ENCODE results near the gene TBX5.

DNA sequence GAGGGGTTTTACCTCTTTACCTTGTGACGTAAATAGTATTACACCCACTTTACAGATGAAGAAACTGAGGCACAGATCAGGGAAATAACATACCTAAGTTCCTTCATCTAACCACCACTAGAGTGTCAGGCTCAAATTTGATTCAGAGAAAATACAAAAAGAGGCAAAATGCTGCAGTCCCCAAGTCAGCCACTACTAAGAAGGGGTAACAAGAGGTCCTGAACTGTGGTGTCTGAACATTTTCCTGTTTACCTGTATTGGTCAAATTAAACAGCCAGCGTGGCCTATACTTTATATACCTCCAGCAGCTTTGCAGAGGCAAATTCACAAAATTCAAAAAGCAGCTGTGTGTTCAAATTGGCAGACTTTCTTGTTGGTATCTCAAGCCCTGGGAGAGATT, 92.0 kb downstream of the TBX5 start:
- TF ChIP-seq POLR2A (IDR thresholded peaks at IDR 0.05): no peak
- TF ChIP-seq, protein P1, sequence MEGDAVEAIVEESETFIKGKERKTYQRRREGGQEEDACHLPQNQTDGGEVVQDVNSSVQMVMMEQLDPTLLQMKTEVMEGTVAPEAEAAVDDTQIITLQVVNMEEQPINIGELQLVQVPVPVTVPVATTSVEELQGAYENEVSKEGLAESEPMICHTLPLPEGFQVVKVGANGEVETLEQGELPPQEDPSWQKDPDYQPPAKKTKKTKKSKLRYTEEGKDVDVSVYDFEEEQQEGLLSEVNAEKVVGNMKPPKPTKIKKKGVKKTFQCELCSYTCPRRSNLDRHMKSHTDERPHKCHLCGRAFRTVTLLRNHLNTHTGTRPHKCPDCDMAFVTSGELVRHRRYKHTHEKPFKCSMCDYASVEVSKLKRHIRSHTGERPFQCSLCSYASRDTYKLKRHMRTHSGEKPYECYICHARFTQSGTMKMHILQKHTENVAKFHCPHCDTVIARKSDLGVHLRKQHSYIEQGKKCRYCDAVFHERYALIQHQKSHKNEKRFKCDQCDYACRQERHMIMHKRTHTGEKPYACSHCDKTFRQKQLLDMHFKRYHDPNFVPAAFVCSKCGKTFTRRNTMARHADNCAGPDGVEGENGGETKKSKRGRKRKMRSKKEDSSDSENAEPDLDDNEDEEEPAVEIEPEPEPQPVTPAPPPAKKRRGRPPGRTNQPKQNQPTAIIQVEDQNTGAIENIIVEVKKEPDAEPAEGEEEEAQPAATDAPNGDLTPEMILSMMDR (IDR thresholded peaks at IDR 0.05): no peak
